ENCODE results near the gene TGFB3. TPM values are rescaled to one million over a fixed set of nuclear protein-coding genes. Genes with fewer than 3 reads are reported as not detected.

Gene TGFB3
- polyA plus RNA-seq, 1 donor (not counting 4 experiments of a cell fraction or from before 2014, with no cell fraction given), result 1.1 TPM

GRCh38 chr14:76002383-76002782 is 20.6 kb upstream of the TGFB3 start:
- no peaks in the 10 kb centered on the region for H4K20me1 ChIP-seq (ENCODE audit: control insufficient read depth, extremely low read depth, insufficient read depth, low read length)
- no peaks in the 10 kb centered on the region for H3K9me3 ChIP-seq (ENCODE audit: control insufficient read depth, low read depth, low read length)
- no peaks in the 10 kb centered on the region for H3K4me1 ChIP-seq (ENCODE audit: control insufficient read depth, extremely low read depth, insufficient read depth, low read length)
- dilution Hi-C loops (cut with MboI; ENCODE audit: extremely low pct_ligation_motif_present, low sequenced_read_pairs), result no loop called here
- peaks cover 11 to 19% of the 10 kb centered on the region in 2 experiments for H3K36me3 ChIP-seq (ENCODE audit: control insufficient read depth in 2 of 2, extremely low read depth in 1 of 2, insufficient read depth in 2 of 2, low read length in 2 of 2)
- H3K9ac ChIP-seq (ENCODE audit: control insufficient read depth, extremely low read depth, insufficient read depth, low read length), result no peak overlapping the region
- no peak for FAIRE-seq
- H3K27me3 ChIP-seq (ENCODE audit: control insufficient read depth, extremely low read depth, insufficient read depth, low read length), result no peaks in the 10 kb centered on the region
- H3K4me2 ChIP-seq (ENCODE audit: control insufficient read depth, extremely low read depth, insufficient read depth, low read depth, low read length), result no peak overlapping the region
- no peaks in the 10 kb centered on the region for H3K79me2 ChIP-seq (ENCODE audit: control insufficient read depth, insufficient read depth, low read length)
- no peak for TF ChIP-seq CTCF (optimal IDR thresholded peaks at IDR 0.05 in 1 of 3, IDR thresholded peaks at IDR 0.05 in 1 of 3, conservative IDR thresholded peaks at IDR 0.05 in 1 of 3; ENCODE audit: extremely low read depth in 1 of 3, insufficient read depth in 2 of 3, low read length in 3 of 3)
- no peaks in the 10 kb centered on the region for H3K9me1 ChIP-seq (ENCODE audit: control insufficient read depth, extremely low read depth, insufficient read depth, low read length)
- no peak for DNase-seq (ENCODE audit: low read depth, low spot score)
- no peak overlapping the region for H2AFZ ChIP-seq (ENCODE audit: control insufficient read depth, low read length)
- no peak overlapping the region for H3K4me3 ChIP-seq (ENCODE audit: control insufficient read depth in 2 of 3, extremely low read depth in 1 of 3, insufficient read depth in 2 of 3, low read depth in 1 of 3, low read length in 3 of 3)
- H3K27ac ChIP-seq (ENCODE audit: control insufficient read depth, insufficient read depth, low read length), result no peak overlapping the region

GRCh38 chr14:75999511-76000190 is 17.9 kb upstream of the TGFB3 start:
- Histone ChIP-seq H3K9me3 (ENCODE audit: control insufficient read depth, low read depth, low read length) (no peaks in the 10 kb centered on the region), H3K27ac (ENCODE audit: control insufficient read depth, insufficient read depth, low read length) (no peak overlapping the region), H3K9me1 (ENCODE audit: control insufficient read depth, extremely low read depth, insufficient read depth, low read length) (no peaks in the 10 kb centered on the region), H3K4me3 (ENCODE audit: control insufficient read depth in 2 of 3, extremely low read depth in 1 of 3, insufficient read depth in 2 of 3, low read depth in 1 of 3, low read length in 3 of 3) (no peak overlapping the region), H3K36me3 (ENCODE audit: control insufficient read depth in 2 of 2, extremely low read depth in 1 of 2, insufficient read depth in 2 of 2, low read length in 2 of 2) (peaks cover 12 to 22% of the 10 kb centered on the region in 2 experiments), H3K79me2 (ENCODE audit: control insufficient read depth, insufficient read depth, low read length) (no peaks in the 10 kb centered on the region), H3K4me2 (ENCODE audit: control insufficient read depth, extremely low read depth, insufficient read depth, low read depth, low read length) (no peak overlapping the region), H2AFZ (ENCODE audit: control insufficient read depth, low read length) (no peak overlapping the region), H3K4me1 (ENCODE audit: control insufficient read depth, extremely low read depth, insufficient read depth, low read length) (no peaks in the 10 kb centered on the region), H4K20me1 (ENCODE audit: control insufficient read depth, extremely low read depth, insufficient read depth, low read length) (no peaks in the 10 kb centered on the region), H3K9ac (ENCODE audit: control insufficient read depth, extremely low read depth, insufficient read depth, low read length) (no peak overlapping the region), H3K27me3 (ENCODE audit: control insufficient read depth, extremely low read depth, insufficient read depth, low read length) (no peaks in the 10 kb centered on the region)
- TF ChIP-seq EZH2 (IDR thresholded peaks at IDR 0.05; ENCODE audit: low read length), result no peak
- TF ChIP-seq CTCF (optimal IDR thresholded peaks at IDR 0.05 in 1 of 3, IDR thresholded peaks at IDR 0.05 in 1 of 3, conservative IDR thresholded peaks at IDR 0.05 in 1 of 3; ENCODE audit: extremely low read depth in 1 of 3, insufficient read depth in 2 of 3, low read length in 3 of 3), result no peak
- dilution Hi-C loops (cut with MboI; ENCODE audit: extremely low pct_ligation_motif_present, low sequenced_read_pairs), result no loop called here
- DNase-seq (ENCODE audit: low read depth, low spot score), result no peak
- no peak for FAIRE-seq
